ENCODE results near the gene BIRC7. TPM values are rescaled to one million over a fixed set of nuclear protein-coding genes. Genes with fewer than 3 reads are reported as not detected.
A peak's percentile ranks its signal among the peaks of the same experiment; 100 is the strongest.

Gene BIRC7
- total RNA-seq, 2 donors from 2014 or later, result not detected

DNA sequence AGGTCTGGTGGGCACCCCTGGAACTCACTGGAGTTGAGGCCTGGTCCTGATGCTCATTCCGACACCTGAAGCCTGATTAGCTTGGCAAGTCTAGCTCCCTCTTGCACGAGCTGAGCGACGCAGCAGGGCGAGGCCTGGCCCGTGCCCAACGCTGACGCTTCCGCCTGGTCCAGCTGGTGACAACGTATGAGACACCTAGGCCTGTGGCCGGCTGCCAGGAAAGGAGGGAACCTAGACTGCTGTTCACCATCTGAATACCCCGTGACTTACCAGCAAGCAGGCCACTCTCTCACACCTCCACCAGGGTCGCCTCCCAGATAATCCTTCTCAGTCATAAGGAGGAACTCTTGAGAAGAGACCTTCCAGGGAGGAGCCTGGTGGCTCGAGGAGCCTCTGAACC, 44.3 kb upstream of the BIRC7 start:
- ATAC-seq (peak; percentile 33), DNase-seq (peak; percentile 34 to 65 (median 64))
- TF ChIP-seq POLR2A (IDR thresholded peaks at IDR 0.05), result no peak
- TF ChIP-seq CTCF (IDR thresholded peaks at IDR 0.05), result no peak
- Histone ChIP-seq H3K27ac (no peak overlapping the region), H3K4me1 (no peaks in the 10 kb centered on the region), H3K9me3 (no peaks in the 10 kb centered on the region), H3K27me3 (no peaks in the 10 kb centered on the region), H3K4me3 (no peak overlapping the region), H3K36me3 (replicated peaks in 1 of 2; ENCODE audit: insufficient read depth in 1 of 2, low read depth in 2 of 2) (peaks cover 0 to 10% of the 10 kb centered on the region in 2 donors)
- intact Hi-C loops (cut with DNase I), result no loop called here
- 66 to 83% methylated on average over 2 to 14 of the region's 14 CpGs for WGBS, 2 donors

DNA sequence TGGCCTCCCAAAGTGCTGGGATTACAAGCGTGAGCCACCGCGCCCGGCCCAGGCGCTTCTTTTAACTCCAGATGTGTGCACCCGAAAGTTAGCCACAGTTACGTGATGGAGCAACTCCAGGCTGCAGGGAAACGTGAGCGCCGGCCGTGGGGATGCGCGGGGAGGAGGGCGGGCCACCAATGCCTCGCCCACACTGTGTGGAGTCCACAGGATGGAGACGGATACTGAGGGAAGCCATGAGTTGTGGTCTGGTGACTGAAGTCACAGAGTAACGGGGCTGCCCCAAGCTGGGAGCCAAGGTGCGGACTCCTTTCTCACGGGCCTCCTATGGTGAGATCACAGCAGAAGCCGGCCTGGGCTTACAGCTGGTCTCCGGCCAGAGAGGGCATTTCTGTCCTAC, 43.0 kb upstream of the BIRC7 start:
- Histone ChIP-seq H3K27me3 (no peaks in the 10 kb centered on the region), H3K4me3 (no peak overlapping the region), H3K27ac (no peak overlapping the region), H3K9me3 (no peaks in the 10 kb centered on the region), H3K4me1 (peaks cover 9% of the 10 kb centered on the region), H3K36me3 (replicated peaks in 1 of 2; ENCODE audit: insufficient read depth in 1 of 2, low read depth in 2 of 2) (peaks cover 0 to 11% of the 10 kb centered on the region in 2 donors)
- WGBS, 2 donors, result 94% methylated on average over 16 to 21 of the region's 21 CpGs
- DNase-seq (no peak), ATAC-seq (no peak)
- intact Hi-C loops (cut with DNase I), result no loop called here
- TF ChIP-seq POLR2A (IDR thresholded peaks at IDR 0.05), result no peak
- no peak for TF ChIP-seq CTCF (IDR thresholded peaks at IDR 0.05)

DNA sequence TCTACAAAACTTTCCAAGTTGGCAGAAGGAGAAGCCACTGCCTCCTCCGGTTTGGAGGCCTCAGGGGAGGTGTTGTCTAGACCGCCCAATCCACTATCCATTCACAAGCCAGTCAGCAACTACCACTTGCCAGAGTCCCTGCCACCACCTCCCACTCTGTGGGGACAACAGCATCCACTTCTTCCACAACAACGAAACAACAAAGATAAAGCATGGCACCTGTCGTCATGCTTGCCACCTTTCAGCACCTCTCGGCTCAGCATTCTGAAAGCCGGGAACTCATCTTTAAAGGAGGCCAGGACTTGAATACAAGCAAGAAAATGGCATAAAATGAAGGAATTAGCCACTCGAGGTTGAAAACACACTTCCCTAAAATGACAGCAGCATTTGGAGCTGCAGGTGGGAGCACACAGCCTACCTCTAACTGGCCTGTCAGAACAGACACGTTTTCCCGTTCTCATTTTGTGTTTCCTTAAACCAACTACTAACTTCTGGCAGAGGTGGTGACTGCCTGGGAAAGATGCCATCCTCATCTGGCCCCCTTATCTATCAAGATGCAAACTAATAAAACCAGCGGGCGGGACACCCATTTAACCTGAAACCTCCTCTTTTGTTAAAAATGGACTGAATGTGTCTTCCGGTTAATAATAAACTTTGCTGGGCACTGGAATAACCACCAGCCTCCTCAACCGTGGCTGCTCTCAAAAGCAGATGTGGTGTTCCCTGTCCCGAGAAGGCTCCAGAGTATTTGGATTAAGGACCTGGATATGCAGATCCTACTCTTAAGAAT, 41.5 kb upstream of the BIRC7 start:
- H3K27ac ChIP-seq, result no peak overlapping the region
- WGBS, 2 donors, result 61 to 71% methylated on average over 13 to 14 of the region's 14 CpGs
- TF ChIP-seq CTCF (IDR thresholded peaks at IDR 0.05) (no peak), POLR2A (IDR thresholded peaks at IDR 0.05) (no peak)
- H3K4me1 ChIP-seq, result peaks cover 23% of the 10 kb centered on the region
- ATAC-seq, result no peak
- peaks cover 0 to 11% of the 10 kb centered on the region in 2 donors for H3K36me3 ChIP-seq (replicated peaks in 1 of 2; ENCODE audit: insufficient read depth in 1 of 2, low read depth in 2 of 2)
- no peak for DNase-seq
- no peaks in the 10 kb centered on the region for H3K9me3 ChIP-seq
- no peaks in the 10 kb centered on the region for H3K27me3 ChIP-seq
- no peak overlapping the region for H3K4me3 ChIP-seq
- intact Hi-C loops (cut with DNase I), result no loop called here

DNA sequence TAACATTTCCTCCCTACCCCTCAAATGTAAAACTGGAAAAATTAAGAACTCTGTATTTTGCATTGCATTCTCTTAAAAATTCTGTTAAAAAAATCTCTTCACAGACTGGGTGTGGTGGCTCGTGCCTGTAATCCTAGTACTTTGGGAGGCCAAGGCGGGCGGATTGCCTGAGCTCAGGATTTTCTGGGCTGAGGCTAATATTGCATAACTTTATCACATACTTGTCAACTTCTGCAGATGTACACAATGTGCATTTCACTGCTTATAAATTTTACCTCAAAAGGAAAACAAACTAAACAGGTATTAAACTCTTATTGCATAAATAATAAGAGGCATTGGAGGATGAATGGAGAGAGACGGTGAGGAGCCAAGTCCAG, 40.9 kb upstream of the BIRC7 start:
- intact Hi-C loops (cut with DNase I), result no loop called here
- no peak for TF ChIP-seq CTCF (IDR thresholded peaks at IDR 0.05)
- no peak for TF ChIP-seq POLR2A (IDR thresholded peaks at IDR 0.05)
- WGBS, 2 donors, result 97 to 99% methylated on average over 4 of the region's 4 CpGs
- Histone ChIP-seq H3K4me1 (peaks cover 23% of the 10 kb centered on the region), H3K9me3 (no peaks in the 10 kb centered on the region), H3K27ac (no peak overlapping the region), H3K36me3 (replicated peaks in 1 of 2; ENCODE audit: insufficient read depth in 1 of 2, low read depth in 2 of 2) (peaks cover 0 to 11% of the 10 kb centered on the region in 2 donors), H3K27me3 (no peaks in the 10 kb centered on the region), H3K4me3 (no peak overlapping the region)
- no peak for DNase-seq
- no peak for ATAC-seq
